Omental fat pad (tissue), 4 donors: Measurements from ENCODE around the gene CDH23. TPM values are rescaled to one million over a fixed set of nuclear protein-coding genes. Genes with fewer than 3 reads are reported as not detected.

Source experiments
- ATAC-seq: fragments of 150-250 bp; one replicate; pipeline ENCODE4 v1.9.1; 2016; ENCODE audit warnings: mild to moderate bottlenecking, moderate library complexity; ENCODE audit not compliant: low FRiP score
- DNase-seq: peaks from one replicate; pipeline ENCODE4 v3.0.0-alpha.2; 2019; ENCODE audit warnings: low spot score
- CTCF ChIP-seq, 3 donors: fragments of 450-650 bp; IDR thresholded peaks; one replicate each; pipeline ENCODE4 v1.5.1; 2016 to 2017; ENCODE audit warnings: antibody characterized with exemption in 3 of 3, mild to moderate bottlenecking in 3 of 3, moderate library complexity in 2 of 3
- total RNA-seq, 4 donors: library from RNA; depleted of rRNA; stranded (reverse); fragments of >200 nt; gene quantifications; one replicate each; pipeline ENCODE4 v1.1.0, GENCODE V29; 2016

Gene CDH23
- total RNA-seq, 4 donors from 2014 or later: 25.3 to 41.9 (median 34.4) TPM

GRCh38 chr10:71578069-71578468 lies 181.3 kb downstream of the CDH23 start:
- TF ChIP-seq CTCF (IDR thresholded peaks at IDR 0.05): no peak
- no peak for DNase-seq
- ATAC-seq: no peak

- TF ChIP-seq CTCF (IDR thresholded peaks at IDR 0.05): no peak
- no peak for DNase-seq
- no peak for ATAC-seq
These were observed 182.9 kb downstream of the CDH23 start for GRCh38 chr10:71579668-71580067.

GRCh38 chr10:71580415-71580814 lies 183.7 kb downstream of the CDH23 start:
- DNase-seq (no peak), ATAC-seq (no peak)
- no peak for TF ChIP-seq CTCF (IDR thresholded peaks at IDR 0.05)

GRCh38 chr10:71580926-71581325 lies 184.2 kb downstream of the CDH23 start:
- DNase-seq (no peak), ATAC-seq (no peak)
- TF ChIP-seq CTCF (IDR thresholded peaks at IDR 0.05): no peak

- DNase-seq: no peak
- no peak for TF ChIP-seq CTCF (IDR thresholded peaks at IDR 0.05)
- no peak for ATAC-seq
These were observed 184.7 kb downstream of the CDH23 start for GRCh38 chr10:71581376-71581775.

GRCh38 chr10:71582019-71582418 lies 185.3 kb downstream of the CDH23 start:
- DNase-seq (no peak), ATAC-seq (no peak)
- no peak for TF ChIP-seq CTCF (IDR thresholded peaks at IDR 0.05)

GRCh38 chr10:71582506-71583475 lies 186.1 kb downstream of the CDH23 start:
- DNase-seq: no peak
- no peak for ATAC-seq
- TF ChIP-seq CTCF (IDR thresholded peaks at IDR 0.05): no peak
